Left colon (tissue), 2 donors: ENCODE measurements around the gene C17orf78. TPM values are rescaled to one million over a fixed set of nuclear protein-coding genes. Genes with fewer than 3 reads are reported as not detected.
"Not testable (repeated sequence)": the region's sequence is repeated elsewhere in the genome, so short reads cannot be mapped to it uniquely, and the experiment has no call there.

Source experiments
- ATAC-seq: fragments of 200-7000 bp; cut with Tn5 transposase; one replicate; pipeline ENCODE4 v1.9.1; 2020; ENCODE audit warnings: mild to moderate bottlenecking, moderate library complexity
- DNase-seq, 2 donors: peaks; one replicate each; pipeline ENCODE4 v3.0.0-alpha.2; 2020
- intact Hi-C, 2 donors: fragments of 100-400 bp; cut with DNase I in 1 of 2; cut with micrococcal nuclease in 1 of 2; formaldehyde crosslinking; loops; one replicate each; pipeline versions ENCODE4 v1.11.2 to v1.14.0; 2022; cut with DNase I, micrococcal nuclease
- long read RNA-seq: library from polyadenylated mRNA; unstranded; transcript quantifications from one replicate; pipeline ENCODE4 v2.0.0, GENCODE V29; 2021
- total RNA-seq, 2 donors: library from RNA; stranded (reverse); fragmentation: NEBNext Ultra II Directional; extraction: Animal tissue kit (Norgen Biotek cat#: 25700); gene quantifications; one replicate each; pipeline ENCODE4 v1.2.1, GENCODE V29; 2021
- donor health status: DM: no; HTN: no; CAD: no.
- donor health status: DM: yes; HTN: yes; CAD: no.

Gene C17orf78
- not detected for total RNA-seq
- long read RNA-seq: 0 reads

- intact Hi-C loops: no loop called here
- DNase-seq (no peak), ATAC-seq (no peak)
Observed at GRCh38 chr17:37375706-37376105, at the start of gene C17orf78. Gene C17orf78, plus strand, starts transcription at chr17:37375985. Its CDS starts 108 bp downstream, at chr17:37376093.

GRCh38 chr17:37327341-37328090, 48.3 kb upstream of the C17orf78 start:
- no peak for DNase-seq
- intact Hi-C loops: no loop called here
- ATAC-seq: no peak

- ATAC-seq: no peak
- intact Hi-C loops: no loop called here
- DNase-seq: no peak
Observed at GRCh38 chr17:37338847-37339246, 36.9 kb upstream of the C17orf78 start.

GRCh38 chr17:37339321-37339720, 36.5 kb upstream of the C17orf78 start:
- ATAC-seq: no peak
- no peak for DNase-seq
- intact Hi-C loops: no loop called here

- DNase-seq (no peak), ATAC-seq (no peak)
- intact Hi-C loops: no loop called here
Observed at GRCh38 chr17:37340804-37341203, 35.0 kb upstream of the C17orf78 start.

- ATAC-seq (no peak), DNase-seq (no peak)
- intact Hi-C loops: no loop called here
Observed at GRCh38 chr17:37342589-37342988, 33.2 kb upstream of the C17orf78 start.

- intact Hi-C loops: no loop called here
- ATAC-seq (no peak), DNase-seq (no peak)
Observed at GRCh38 chr17:37344519-37344918, 31.3 kb upstream of the C17orf78 start.

- ATAC-seq, intact Hi-C loops, DNase-seq: not testable (repeated sequence)
Observed at GRCh38 chr17:37346863-37347402, 28.9 kb upstream of the C17orf78 start.

GRCh38 chr17:37356796-37357569, 18.8 kb upstream of the C17orf78 start:
- DNase-seq, intact Hi-C loops, ATAC-seq: not testable (repeated sequence)

- DNase-seq: peak; percentile 65 to 66
- intact Hi-C loops: no loop called here
- ATAC-seq: peak; percentile 58
Observed at GRCh38 chr17:37358098-37358829, 17.5 kb upstream of the C17orf78 start.

GRCh38 chr17:37358830-37359681, 16.7 kb upstream of the C17orf78 start:
- peak; percentile 87 for ATAC-seq
- intact Hi-C loops: no loop called here

GRCh38 chr17:37359682-37360188, 16.1 kb upstream of the C17orf78 start:
- no peak for DNase-seq
- ATAC-seq: no peak

More at GRCh38 chr17:37358830-37359681, 16.7 kb upstream of the C17orf78 start:
- DNase-seq: peak; percentile 94 to 96

GRCh38 chr17:37360632-37361031, 15.2 kb upstream of the C17orf78 start:
- DNase-seq (no peak), ATAC-seq (no peak)
- intact Hi-C loops: no loop called here

More at GRCh38 chr17:37359682-37360188, 16.1 kb upstream of the C17orf78 start:
- intact Hi-C loops: no loop called here

- DNase-seq (no peak), ATAC-seq (no peak)
- intact Hi-C loops: no loop called here
Observed at GRCh38 chr17:37361543-37361942, 14.2 kb upstream of the C17orf78 start.

- ATAC-seq (no peak), DNase-seq (no peak)
- intact Hi-C loops: no loop called here
Observed at GRCh38 chr17:37365589-37365988, 10.2 kb upstream of the C17orf78 start.

- ATAC-seq: no peak
- no peak for DNase-seq
- intact Hi-C loops: no loop called here
Observed at GRCh38 chr17:37368577-37368976, 7.2 kb upstream of the C17orf78 start.

- intact Hi-C loops: no loop called here
- ATAC-seq: peak; percentile 99
- peak; percentile 42 to 67 for DNase-seq
Observed at GRCh38 chr17:37373530-37374159, 2.1 kb upstream of the C17orf78 start.

- intact Hi-C loops: no loop called here
- DNase-seq: no peak
- ATAC-seq: no peak
Observed at GRCh38 chr17:37382056-37382455, 6.3 kb downstream of the C17orf78 start.
